Vagina (tissue), 2 donors: Measurements from ENCODE around the gene LCN15. TPM values are rescaled to one million over a fixed set of nuclear protein-coding genes. Genes with fewer than 3 reads are reported as not detected.
"Not testable (repeated sequence)": the region's sequence is repeated elsewhere in the genome, so short reads cannot be mapped to it uniquely, and the experiment has no call there.

Experiments used
- DNase-seq, 2 donors: peaks; one replicate each; pipeline ENCODE4 v3.0.0-alpha.2; 2017; ENCODE audit errors: extremely low spot score in 2 of 2
- H3K27ac ChIP-seq: fragments of 200-600 bp; sonication (generic); one replicate; pipeline ENCODE4 v1.5.1; 2019
- H3K27me3 ChIP-seq: fragments of 200-600 bp; sonication (generic); one replicate; pipeline ENCODE4 v1.5.1; 2019
- H3K36me3 ChIP-seq, 2 donors: fragments of 200-600 bp; sonication (generic); one replicate each; pipeline ENCODE4 v1.5.1; 2017 to 2019
- H3K4me1 ChIP-seq: fragments of 200-600 bp; sonication (generic); one replicate; pipeline ENCODE4 v1.5.1; 2019
- H3K4me3 ChIP-seq, 2 donors: fragments of 200-600 bp; sonication (generic); 1 replicate in 1 of 2; 2 replicates in 1 of 2; pipeline ENCODE4 v1.5.1; 2016 to 2019
- H3K9me3 ChIP-seq: fragments of 200-600 bp; sonication (generic); one replicate; pipeline ENCODE4 v1.5.1; 2019
- CTCF ChIP-seq, 3 experiments: fragments of 450-650 bp in 2 of 3; fragments of 200-600 bp in 1 of 3; sonication (generic) in 1 of 3; IDR thresholded peaks; one replicate each; pipeline ENCODE4 v1.5.1; 2017 to 2019; ENCODE audit warnings: antibody characterized with exemption in 3 of 3, mild to moderate bottlenecking in 2 of 3, moderate library complexity in 2 of 3
- POLR2A ChIP-seq, 2 donors: fragments of 450-650 bp; IDR thresholded peaks; one replicate each; pipeline ENCODE4 v1.6.1; 2017; ENCODE audit warnings: antibody characterized with exemption in 2 of 2, mild to moderate bottlenecking in 2 of 2, moderate library complexity in 2 of 2
- POLR2AphosphoS5 ChIP-seq, 2 donors: sonication (generic); formaldehyde crosslinking; IDR thresholded peaks; one replicate each; pipeline ENCODE4 v1.9.0; 2017; ENCODE audit warnings: antibody characterized with exemption in 2 of 2, mild to moderate bottlenecking in 2 of 2, low read depth in 1 of 2; ENCODE audit not compliant: insufficient read depth in 1 of 2
- intact Hi-C: fragments of 100-400 bp; cut with DNase I; formaldehyde crosslinking; loops from one replicate; pipeline ENCODE4 v1.15.1; 2023
- total RNA-seq: library from RNA; depleted of rRNA; stranded (reverse); fragments of >200 nt; gene quantifications from one replicate; pipeline ENCODE4 v1.2.3, GENCODE V29; 2016

LCN15 gene
- total RNA-seq, 1 donor from 2014 or later, result not detected

DNA sequence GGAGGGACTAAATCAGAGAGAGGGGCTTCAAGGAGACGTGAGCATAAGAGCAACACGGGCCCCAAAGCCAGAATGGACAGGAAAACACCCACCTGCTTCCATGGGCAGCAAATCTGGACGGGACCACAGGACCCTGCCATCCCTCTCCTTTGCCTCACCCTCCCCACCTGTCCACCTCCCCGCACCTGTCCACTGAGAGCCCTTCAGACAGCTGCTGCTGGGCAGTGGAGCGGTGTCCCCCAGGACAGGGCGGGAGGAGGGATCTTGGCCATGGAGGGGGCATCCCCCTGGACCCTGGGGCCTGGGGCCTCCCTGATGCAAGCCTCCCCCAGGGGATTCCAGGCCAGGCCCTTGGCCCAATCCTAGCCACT, 34.4 kb upstream of the LCN15 start:
- intact Hi-C loops, result no loop called here
- no peak overlapping the region for H3K4me3 ChIP-seq
- TF ChIP-seq POLR2AphosphoS5 (IDR thresholded peaks at IDR 0.05; ENCODE audit: insufficient read depth in 1 of 2, low read depth in 1 of 2) (no peak), CTCF (IDR thresholded peaks at IDR 0.05) (no peak), POLR2A (IDR thresholded peaks at IDR 0.05) (no peak)
- no peaks in the 10 kb centered on the region for H3K9me3 ChIP-seq
- peaks cover 30% of the 10 kb centered on the region for H3K4me1 ChIP-seq
- DNase-seq, result no peak
- no peaks in the 10 kb centered on the region for H3K36me3 ChIP-seq
- H3K27me3 ChIP-seq, result no peaks in the 10 kb centered on the region
- no peak overlapping the region for H3K27ac ChIP-seq

DNA sequence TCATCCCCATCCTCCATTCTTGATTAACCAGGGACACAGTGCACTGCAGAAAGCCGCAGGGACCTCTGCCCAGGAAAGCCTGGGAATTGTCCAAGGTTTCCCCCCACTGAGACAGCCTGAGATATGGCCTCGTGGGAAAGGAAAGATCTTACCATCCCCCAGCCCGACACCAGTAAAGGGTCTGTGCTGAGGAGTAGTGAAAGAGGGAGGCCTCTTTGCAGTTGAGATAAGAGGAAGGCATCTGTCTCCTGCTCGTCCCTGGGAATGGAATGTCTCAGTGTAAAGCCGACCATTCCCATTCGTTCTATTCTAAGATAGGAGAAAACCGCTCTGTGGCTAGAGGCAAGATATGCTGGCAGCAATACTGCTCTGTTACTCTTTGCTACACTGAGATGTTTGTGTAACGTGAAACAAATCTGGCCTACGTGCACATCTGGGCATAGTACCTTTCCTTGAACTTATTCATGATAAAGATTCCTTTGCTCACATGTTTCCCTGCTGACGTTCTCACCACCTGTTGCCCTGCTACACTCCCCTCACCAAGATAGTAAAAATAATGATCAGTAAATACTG, 32.5 kb upstream of the LCN15 start:
- peaks cover 42% of the 10 kb centered on the region for H3K4me1 ChIP-seq

DNA sequence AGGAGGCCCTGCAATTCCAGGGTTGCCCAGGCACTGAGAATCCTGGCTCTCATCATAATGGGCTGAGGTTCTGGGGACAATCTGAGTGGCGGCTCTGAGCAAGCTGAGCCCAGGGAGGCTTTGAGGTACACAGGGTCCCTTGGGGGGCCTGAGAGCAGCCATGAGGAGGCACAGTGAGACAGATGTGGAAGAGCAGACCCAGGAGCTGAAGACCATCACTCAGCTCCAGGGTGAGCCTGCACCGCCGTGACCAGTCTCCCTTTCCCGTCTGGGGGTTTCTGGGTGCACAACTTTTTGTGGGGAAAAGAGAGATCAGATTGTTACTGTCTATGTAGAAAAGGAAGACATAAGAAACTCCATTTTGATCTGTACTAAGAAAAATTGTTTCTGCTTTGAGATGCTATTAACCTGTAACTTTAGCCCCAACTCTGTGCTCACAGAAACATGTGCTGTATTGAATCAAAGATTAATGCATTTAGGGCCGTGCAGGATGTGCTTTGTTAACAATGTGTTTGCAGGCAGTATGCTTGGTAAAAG, 32.0 kb upstream of the LCN15 start, which contains the start of gene CCDC183:
Gene CCDC183, plus strand, starts transcription at position 101 of the 537 bp plus-strand sequence. Its CDS starts 60 bp downstream, at position 161.
- no peaks in the 10 kb centered on the region for H3K9me3 ChIP-seq
- TF ChIP-seq POLR2AphosphoS5 (IDR thresholded peaks at IDR 0.05; ENCODE audit: insufficient read depth in 1 of 2, low read depth in 1 of 2) (no peak), POLR2A (IDR thresholded peaks at IDR 0.05) (no peak), CTCF (IDR thresholded peaks at IDR 0.05) (no peak)
- H3K27ac ChIP-seq, result no peak within 1 kb of the TSS
- intact Hi-C loops, result no loop called here
- H3K4me3 ChIP-seq, result no peak within 1 kb of the TSS
- peaks cover 45% of the 10 kb centered on the region for H3K4me1 ChIP-seq
- H3K36me3 ChIP-seq, result no peaks in the 10 kb centered on the region
- no peaks in the 10 kb centered on the region for H3K27me3 ChIP-seq
- no peak for DNase-seq

More for the DNA sequence above, 32.5 kb upstream of the LCN15 start:
- H3K36me3 ChIP-seq, H3K9me3 ChIP-seq, H3K27ac ChIP-seq, intact Hi-C loops, H3K4me3 ChIP-seq, DNase-seq, H3K27me3 ChIP-seq: not testable (repeated sequence)

DNA sequence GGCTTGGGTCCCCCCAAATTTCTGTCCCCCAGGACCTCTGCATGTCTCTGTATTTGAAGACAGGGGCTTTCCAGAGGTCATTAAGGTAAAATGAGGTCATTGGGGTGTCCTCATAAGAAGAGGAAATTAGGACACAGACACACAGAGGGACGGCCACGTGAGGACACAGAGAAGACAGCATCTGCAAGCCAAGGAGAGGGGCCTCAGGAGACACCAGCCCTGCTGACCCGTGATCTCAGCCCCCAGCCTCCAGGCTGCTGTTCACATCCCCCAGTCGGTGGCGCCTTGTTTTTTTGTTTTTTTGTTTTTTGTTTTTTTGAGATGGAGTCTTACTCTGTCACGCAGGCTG, 30.7 kb upstream of the LCN15 start:
- intact Hi-C loops, result no loop called here
- H3K9me3 ChIP-seq, result no peaks in the 10 kb centered on the region
- H3K4me3 ChIP-seq, result no peak overlapping the region
- no peaks in the 10 kb centered on the region for H3K27me3 ChIP-seq
- DNase-seq, result no peak
- TF ChIP-seq POLR2A (IDR thresholded peaks at IDR 0.05), result no peak
- TF ChIP-seq POLR2AphosphoS5 (IDR thresholded peaks at IDR 0.05; ENCODE audit: insufficient read depth in 1 of 2, low read depth in 1 of 2), result no peak
- no peak for TF ChIP-seq CTCF (IDR thresholded peaks at IDR 0.05)
- peaks cover 39% of the 10 kb centered on the region for H3K4me1 ChIP-seq
- H3K27ac ChIP-seq, result no peak overlapping the region
- no peaks in the 10 kb centered on the region for H3K36me3 ChIP-seq

- Histone ChIP-seq H3K27ac (no peak overlapping the region), H3K9me3 (no peaks in the 10 kb centered on the region), H3K36me3 (no peaks in the 10 kb centered on the region), H3K27me3 (no peaks in the 10 kb centered on the region), H3K4me3 (no peak overlapping the region), H3K4me1 (peaks cover 35% of the 10 kb centered on the region)
- DNase-seq, result no peak
- no peak for TF ChIP-seq POLR2A (IDR thresholded peaks at IDR 0.05)
- TF ChIP-seq CTCF (IDR thresholded peaks at IDR 0.05), result no peak
- no peak for TF ChIP-seq POLR2AphosphoS5 (IDR thresholded peaks at IDR 0.05; ENCODE audit: insufficient read depth in 1 of 2, low read depth in 1 of 2)
- intact Hi-C loops, result no loop called here
Observed at GRCh38 chr9:136794281-136794999, 30.1 kb upstream of the LCN15 start.
